Measurements from ENCODE around the gene ID4. TPM values are rescaled to one million over a fixed set of nuclear protein-coding genes. Genes with fewer than 3 reads are reported as not detected.

ID4 gene
- total and polyA plus RNA-seq, 2 of the 8 experiments (the other 6 are each of a cell fraction or from before 2014, with no cell fraction given), result 2.0 to 8.3 TPM

DNA sequence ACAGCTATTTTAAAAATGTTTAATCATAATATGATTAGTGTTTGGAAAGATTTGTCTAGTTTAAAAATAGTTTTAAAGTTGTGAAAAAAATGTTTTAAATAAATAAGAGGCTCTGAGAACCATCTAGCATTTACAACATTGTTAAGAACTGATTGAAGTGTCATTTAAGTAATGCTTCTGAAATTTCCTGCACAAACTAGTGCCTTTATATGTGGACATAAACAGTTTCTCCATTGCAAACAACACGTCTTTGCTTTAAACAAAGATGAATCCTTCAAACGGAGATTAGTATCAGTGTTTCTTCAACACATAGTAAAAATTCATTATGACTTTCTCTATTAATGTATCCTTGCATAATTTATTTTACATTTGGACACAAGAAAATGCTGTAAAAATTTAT is 45.9 kb upstream of the ID4 start:
- no peak overlapping the region for H3K27ac ChIP-seq (ENCODE audit: low read depth, low read length)
- H3K79me1 ChIP-seq (ENCODE audit: low read depth, low read length), result no peaks in the 10 kb centered on the region
- 79% methylated on average over 2 of the region's 2 CpGs; no CpG with 5 or more reads in 1 of the 2 experiments for whole genome bisulfite sequencing, 2 experiments (ENCODE audit: extremely low coverage in 1 of 2, insufficient coverage in 1 of 2, insufficient read length in 1 of 2, insufficient replicate concordance in 2 of 2, low coverage in 1 of 2, low lambda C conversion rate in 2 of 2, missing lambda C conversion rate in 1 of 2)

More for the DNA sequence above, 45.9 kb upstream of the ID4 start:
- no peak for FAIRE-seq
- Histone ChIP-seq H3K9me3 (ENCODE audit: insufficient read depth in 2 of 2, low read depth in 1 of 2, low read length in 1 of 2) (no peaks in the 10 kb centered on the region; a peak in 1 of 4 replicates), H3K4me1 (replicated peaks in 1 of 4; ENCODE audit: control insufficient read depth in 3 of 4, insufficient read depth in 4 of 4, low read length in 3 of 4) (no peaks in the 10 kb centered on the region), H4K8ac (ENCODE audit: extremely low read depth, insufficient read depth, low read length) (no peak overlapping the region), H4K91ac (replicated peaks; ENCODE audit: insufficient read length, low read length) (no peak overlapping the region), H2BK120ac (replicated peaks; ENCODE audit: low read depth, low read length) (no peak overlapping the region), H3K14ac (ENCODE audit: insufficient read length) (no peak overlapping the region), H3K56ac (replicated peaks; ENCODE audit: insufficient read length, low read depth, low read length) (no peak overlapping the region), H3K27me3 (replicated peaks in 1 of 4; ENCODE audit: control insufficient read depth in 3 of 4, extremely low read depth in 1 of 4, insufficient read depth in 3 of 4, low read length in 3 of 4) (no peaks in the 10 kb centered on the region), H2BK5ac (ENCODE audit: low read depth, low read length) (no peak overlapping the region), H3K4me2 (ENCODE audit: insufficient read depth in 1 of 2, low read depth in 2 of 2, low read length in 2 of 2) (no peak overlapping the region), H2BK20ac (ENCODE audit: low read length) (no peak overlapping the region), H3K18ac (ENCODE audit: extremely low read depth, low read length) (no peak overlapping the region), H3K4ac (replicated peaks; ENCODE audit: insufficient read length, low read depth, low read length) (no peak overlapping the region), H2BK15ac (ENCODE audit: low read length) (no peak overlapping the region), H2BK12ac (ENCODE audit: low read depth, low read length) (no peak overlapping the region), H3K23ac (ENCODE audit: insufficient read length) (no peak overlapping the region), H2AK5ac (ENCODE audit: low read depth, low read length) (no peak overlapping the region), H3K36me3 (ENCODE audit: control insufficient read depth in 2 of 4, insufficient read depth in 4 of 4, low read length in 3 of 4) (no peaks in the 10 kb centered on the region; a peak in 1 of 8 replicates), H3K23me2 (ENCODE audit: low read depth, low read length) (no peaks in the 10 kb centered on the region), H3K79me2 (ENCODE audit: control insufficient read depth in 1 of 2, insufficient read depth in 2 of 2, low read length in 2 of 2) (no peaks in the 10 kb centered on the region), H4K5ac (ENCODE audit: insufficient read length, low read depth, low read length) (no peak overlapping the region), H4K20me1 (replicated peaks in 1 of 2; ENCODE audit: control insufficient read depth in 1 of 2, insufficient read depth in 2 of 2, low read length in 2 of 2) (no peaks in the 10 kb centered on the region), H3K4me3 (ENCODE audit: extremely low read depth in 1 of 4, insufficient read depth in 2 of 4, low read depth in 3 of 4, low read length in 4 of 4) (no peak overlapping the region), H3K9ac (replicated peaks in 1 of 4; ENCODE audit: extremely low read depth in 1 of 4, low read depth in 3 of 4, low read length in 3 of 4) (no peak overlapping the region), H2AFZ (ENCODE audit: low read length) (no peak overlapping the region)
- CTCF ChIA-PET (ENCODE audit: partially characterized antibody), result no interaction called here
- no peak for TF ChIP-seq JUND (IDR thresholded peaks at IDR 0.05; ENCODE audit: low read length)
- TF ChIP-seq KDM5A (IDR thresholded peaks at IDR 0.05; ENCODE audit: low read length), result no peak
- TF ChIP-seq BRCA1 (IDR thresholded peaks at IDR 0.05; ENCODE audit: low read depth, low read length), result no peak
- TF ChIP-seq SP2 (IDR thresholded peaks at IDR 0.05; ENCODE audit: low read length), result no peak
- no peak for TF ChIP-seq TBP (IDR thresholded peaks at IDR 0.05; ENCODE audit: low read depth, low read length)
- TF ChIP-seq CHD2 (IDR thresholded peaks at IDR 0.05; ENCODE audit: low read length), result no peak
- POLR2A ChIA-PET (ENCODE audit: partially characterized antibody), result interaction anchor here (1.0 kb wide), 2 partner anchors 10 to 46 kb away, joined by 3 read pairs; partner anchors contain the start of gene ID4
- DNase-seq (ENCODE audit: low read depth in 1 of 2, low spot score in 2 of 2), result no peak

All from H1 (cell line).